Left cardiac atrium (tissue), 4 donors: ENCODE results near the gene DPP10. TPM values are rescaled to one million over a fixed set of nuclear protein-coding genes. Genes with fewer than 3 reads are reported as not detected.
A peak's percentile ranks its signal among the peaks of the same experiment; 100 is the strongest.
"Not testable (repeated sequence)": the region's sequence is repeated elsewhere in the genome, so short reads cannot be mapped to it uniquely, and the experiment has no call there.

Source experiments
- ATAC-seq, 2 donors: fragments of 200-7000 bp; cut with Tn5 transposase; one replicate each; pipeline ENCODE4 v1.9.1; 2020; ENCODE audit warnings: mild to moderate bottlenecking in 2 of 2, moderate library complexity in 2 of 2
- DNase-seq: peaks from one replicate; pipeline ENCODE4 v3.0.0-alpha.2; 2020
- intact Hi-C, 2 donors: fragments of 100-400 bp; cut with DNase I; formaldehyde crosslinking; loops; one replicate each; pipeline versions ENCODE4 v1.14.1 to v1.15.1; 2022 to 2023
- total RNA-seq, 2 donors: library from RNA; stranded (reverse); fragmentation: NEBNext Ultra II Directional; extraction: Animal tissue kit (Norgen Biotek cat#: 25700); gene quantifications; one replicate each; pipeline ENCODE4 v1.2.1, GENCODE V29; 2021
- donor health status: DM: no; HTN: yes; CAD: no.
- donor health status: DM: no; HTN: yes; CAD: no; lungs with severe emphysema.
- donor health status: DM: yes; HTN: yes; CAD: no.
- donor health status: Dilated cardiomyopathy.

DPP10 gene
- total RNA-seq, 2 donors from 2014 or later, result 0.38 to 0.50 TPM

- no peak for DNase-seq
- intact Hi-C loops, result no loop called here
- ATAC-seq, result no peak
Observed at GRCh38 chr2:114919985-114920384, 477.5 kb downstream of the DPP10 start.

DNA sequence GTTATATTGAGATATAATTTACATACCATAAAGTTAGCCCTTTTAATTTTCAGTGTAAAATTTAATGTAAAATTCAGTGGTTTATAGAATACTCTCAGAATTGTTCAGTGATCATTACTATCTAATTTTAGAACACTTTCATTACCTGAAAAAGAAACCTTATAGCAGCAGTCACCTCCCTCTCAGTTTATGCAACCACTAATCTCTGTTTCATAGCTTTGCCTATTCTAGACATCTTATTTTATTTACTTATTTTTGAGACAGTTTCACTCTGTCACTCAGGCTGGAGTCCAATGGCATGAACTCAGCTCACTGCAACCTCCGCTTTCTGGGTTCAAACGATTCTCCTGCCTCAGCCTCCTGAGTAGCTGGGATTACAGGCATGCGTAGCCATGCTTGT, 479.6 kb downstream of the DPP10 start:
- no peak for ATAC-seq
- intact Hi-C loops, result no loop called here
- DNase-seq, result no peak

- intact Hi-C loops, result no loop called here
- DNase-seq, result no peak
- ATAC-seq, result peak; percentile 70 to 91
Observed at GRCh38 chr2:114925296-114926255, 483.1 kb downstream of the DPP10 start.

GRCh38 chr2:114926303-114926702, 483.9 kb downstream of the DPP10 start:
- no peak for DNase-seq
- no peak for ATAC-seq
- intact Hi-C loops, result no loop called here

GRCh38 chr2:114929225-114929624, 486.8 kb downstream of the DPP10 start:
- DNase-seq, result no peak
- intact Hi-C loops, result no loop called here
- ATAC-seq, result no peak

GRCh38 chr2:114933671-114934241, 491.3 kb downstream of the DPP10 start:
- intact Hi-C loops, result no loop called here
- DNase-seq (no peak), ATAC-seq (no peak)

GRCh38 chr2:114935031-114935430, 492.6 kb downstream of the DPP10 start:
- no peak for DNase-seq
- no peak for ATAC-seq
- intact Hi-C loops, result no loop called here

DNA sequence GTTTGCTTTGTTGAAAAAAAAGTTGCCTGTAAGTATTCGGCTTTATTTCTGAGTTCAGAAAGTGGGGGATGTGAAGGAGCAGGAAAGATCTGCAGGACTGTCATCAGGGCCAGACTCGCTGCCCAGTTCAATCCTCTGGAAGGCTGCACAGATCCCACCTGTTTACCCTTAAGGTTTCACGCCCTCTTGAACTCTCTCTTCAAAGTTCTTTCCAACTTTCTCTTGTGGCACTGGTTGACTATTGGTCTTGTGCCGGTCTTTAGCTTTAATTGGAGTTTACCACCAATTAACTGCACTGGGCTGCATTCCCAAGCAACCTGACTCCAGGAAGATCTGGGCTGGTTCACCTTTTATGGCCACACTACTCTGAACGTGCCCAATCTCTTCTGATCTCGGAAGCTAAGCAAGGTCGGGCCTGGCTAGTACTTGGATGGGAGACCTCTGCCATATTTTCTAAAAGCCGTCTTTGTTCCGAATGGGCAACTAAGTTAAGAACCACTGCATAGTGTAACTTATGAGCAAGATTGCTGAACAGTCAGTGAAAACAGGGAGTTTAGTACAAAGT, 495.0 kb downstream of the DPP10 start:
- ATAC-seq, result no peak
- intact Hi-C loops, result no loop called here
- DNase-seq, result no peak

DNA sequence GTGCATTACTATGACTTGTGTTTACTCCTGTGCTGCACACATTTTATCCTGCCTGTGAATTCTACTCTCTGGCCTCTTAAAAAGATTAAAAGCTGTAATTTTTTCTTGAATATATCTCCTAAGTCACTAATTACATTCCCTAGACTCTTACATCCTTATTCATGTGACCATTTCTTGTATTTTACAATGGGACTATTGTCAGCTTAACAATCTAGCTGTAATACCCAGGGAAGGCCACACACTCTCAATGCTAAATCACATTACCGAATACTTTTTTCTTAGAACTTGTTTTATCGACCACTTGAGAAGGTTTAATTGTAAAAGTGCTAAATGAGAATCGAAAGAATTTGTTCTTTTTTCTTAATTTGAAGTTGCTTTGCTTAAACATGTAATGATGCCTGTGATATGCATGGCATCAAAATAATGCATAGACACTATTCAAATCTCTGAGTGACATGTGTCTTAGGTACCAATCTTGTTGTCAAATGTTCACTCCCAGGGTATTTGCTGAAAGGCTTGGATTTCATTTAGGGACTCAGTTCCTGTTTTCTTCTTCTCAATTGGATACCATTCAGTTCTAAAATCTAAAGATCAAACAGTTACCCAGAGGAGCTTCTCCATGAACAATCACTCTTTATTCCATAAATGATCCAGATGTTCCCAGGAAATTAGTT, 498.5 kb downstream of the DPP10 start:
- ATAC-seq, result no peak
- intact Hi-C loops, result no loop called here
- no peak for DNase-seq

DNA sequence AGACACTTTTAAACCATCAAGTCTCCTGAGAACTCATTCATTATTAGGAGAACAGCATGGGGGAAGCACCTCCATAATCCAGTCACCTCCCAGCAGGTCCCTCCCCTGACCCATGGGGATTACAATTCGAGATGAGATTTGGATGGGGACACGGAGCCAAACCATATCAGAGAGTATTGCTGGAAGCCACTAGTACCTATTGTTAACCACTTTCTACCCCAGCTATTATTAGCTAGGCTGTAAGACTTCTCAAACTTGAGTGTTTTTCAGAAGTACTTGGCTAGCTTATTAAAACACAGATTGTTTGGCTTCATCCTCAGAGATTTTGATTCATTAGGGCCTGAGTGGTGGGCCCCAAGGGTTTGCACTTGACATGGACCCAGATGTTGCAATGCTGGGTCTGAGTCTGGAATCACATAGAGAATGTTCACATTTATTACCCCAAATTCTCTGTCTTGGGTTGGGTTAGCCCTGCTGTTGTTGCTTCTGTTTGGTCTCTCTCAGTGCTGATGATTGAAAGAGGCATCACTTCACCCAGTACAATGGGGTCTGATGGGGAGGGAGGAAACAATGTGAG, 506.9 kb downstream of the DPP10 start:
- ATAC-seq (peak in 1 of 2 donors; percentile 19), DNase-seq (no peak)

GRCh38 chr2:114960389-114960788, 517.9 kb downstream of the DPP10 start:
- ATAC-seq, result no peak
- no peak for DNase-seq
- intact Hi-C loops, result no loop called here

More for the DNA sequence above, 506.9 kb downstream of the DPP10 start:
- intact Hi-C loops, result no loop called here

GRCh38 chr2:114962532-114962931, 520.1 kb downstream of the DPP10 start:
- intact Hi-C loops, result no loop called here

GRCh38 chr2:114968748-114969400, 526.4 kb downstream of the DPP10 start:
- intact Hi-C loops, result no loop called here
- ATAC-seq, result no peak
- no peak for DNase-seq

More at GRCh38 chr2:114962532-114962931, 520.1 kb downstream of the DPP10 start:
- no peak for DNase-seq
- ATAC-seq, result no peak

DNA sequence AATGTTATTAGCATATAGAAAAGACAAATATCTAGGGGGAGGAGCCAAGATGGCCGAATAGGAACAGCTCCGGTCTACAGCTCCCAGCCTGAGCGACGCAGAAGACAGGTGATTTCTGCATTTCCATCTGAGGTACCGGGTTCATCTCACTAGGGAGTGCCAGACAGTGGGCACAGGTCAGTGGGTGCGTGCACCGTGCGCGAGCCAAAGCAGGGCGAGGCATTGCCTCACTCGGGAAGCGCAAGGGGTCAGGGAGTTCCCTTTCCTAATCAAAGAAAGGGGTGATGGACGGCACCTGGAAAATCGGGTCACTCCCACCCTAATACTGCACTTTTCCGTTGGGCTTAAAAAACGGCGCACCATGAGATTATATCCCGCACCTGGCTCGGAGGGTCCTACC, 561.9 kb downstream of the DPP10 start:
- ATAC-seq, intact Hi-C loops, DNase-seq: not testable (repeated sequence)

DNA sequence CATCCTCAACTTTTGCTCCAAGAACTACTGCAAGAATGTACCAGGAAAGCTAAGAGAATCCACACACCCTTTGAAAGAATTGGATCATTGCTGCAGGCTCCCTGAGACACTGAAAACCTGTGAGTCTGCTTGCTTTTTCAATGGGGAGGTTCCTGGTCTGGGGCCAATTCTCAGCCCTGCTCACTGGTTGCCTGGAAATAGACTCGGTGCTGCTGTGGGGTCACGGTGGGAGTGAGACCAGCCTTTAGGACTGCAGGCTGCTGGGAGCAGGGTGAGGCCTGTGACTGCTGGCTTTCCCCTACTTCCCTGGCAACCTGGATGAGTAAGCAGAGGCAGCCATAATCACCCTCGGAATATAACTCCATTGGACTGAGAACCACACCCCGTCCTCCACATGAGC, 569.3 kb downstream of the DPP10 start:
- ATAC-seq (no peak), DNase-seq (no peak)
- intact Hi-C loops, result no loop called here

DNA sequence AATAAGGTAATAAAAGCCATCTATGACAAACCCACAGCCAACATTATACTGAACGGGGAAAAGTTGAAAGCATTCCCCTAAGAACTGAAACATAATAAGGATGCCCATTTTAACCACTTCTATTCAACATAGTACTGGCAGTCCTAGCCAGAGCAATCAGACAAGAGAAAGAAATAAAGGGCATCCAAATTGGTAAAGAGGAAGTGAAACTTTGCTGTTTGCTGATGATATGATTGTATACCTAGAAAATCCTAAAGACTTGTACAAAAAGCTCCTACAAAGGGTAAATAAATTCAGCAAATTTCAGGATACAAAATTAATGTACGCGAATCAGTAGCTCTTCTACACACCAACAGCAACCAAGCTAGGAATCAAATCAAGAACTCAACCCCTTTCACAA, 579.6 kb downstream of the DPP10 start:
- ATAC-seq, intact Hi-C loops, DNase-seq: not testable (repeated sequence)

- no peak for DNase-seq
- ATAC-seq, result no peak
- intact Hi-C loops, result no loop called here
Observed at GRCh38 chr2:115034801-115035200, 592.4 kb downstream of the DPP10 start.

GRCh38 chr2:115036818-115037217, 594.4 kb downstream of the DPP10 start:
- ATAC-seq, result no peak
- intact Hi-C loops, result no loop called here

GRCh38 chr2:115057473-115057872, 615.0 kb downstream of the DPP10 start:
- intact Hi-C loops, result no loop called here
- DNase-seq, result no peak
- no peak for ATAC-seq

More at GRCh38 chr2:115036818-115037217, 594.4 kb downstream of the DPP10 start:
- no peak for DNase-seq
